IMR-90 (cell line): ENCODE data around the gene MPRIP.

ENCODE experiments used
- BHLHE40 ChIP-seq: fragments of 150-350 bp; IDR thresholded peaks from 2 replicates; pipeline ENCODE4 v1.6.1; 2016; ENCODE audit warnings: mild to moderate bottlenecking, low read depth, low read length
- CEBPB ChIP-seq: IDR thresholded peaks from 2 replicates; pipeline ENCODE4 v1.6.1; 2012; ENCODE audit warnings: low read depth, low read length, improper control_type of control experiment
- CHD1 ChIP-seq: IDR thresholded peaks from 2 replicates; pipeline ENCODE4 v1.6.1; 2012; ENCODE audit warnings: low read depth, low read length, improper control_type of control experiment
- MAZ ChIP-seq: IDR thresholded peaks from 2 replicates; pipeline ENCODE4 v1.6.1; 2012; ENCODE audit warnings: low read depth, mild to moderate bottlenecking, low read length, improper control_type of control experiment, moderate library complexity, borderline replicate concordance
- MXI1 ChIP-seq: IDR thresholded peaks from 2 replicates; pipeline ENCODE4 v1.6.1; 2012; ENCODE audit warnings: low read depth, mild to moderate bottlenecking, low read length, moderate library complexity, borderline replicate concordance
- NFE2L2 ChIP-seq: fragments of 150-350 bp; IDR thresholded peaks from 2 replicates; pipeline ENCODE4 v1.6.1; 2016; ENCODE audit warnings: low read depth, mild to moderate bottlenecking, low read length
- POLR2A ChIP-seq: IDR thresholded peaks from 2 replicates; pipeline ENCODE4 v1.6.1; 2012; ENCODE audit warnings: mild to moderate bottlenecking, low read depth, low read length
- RAD21 ChIP-seq: IDR thresholded peaks from 2 replicates; pipeline ENCODE4 v1.6.1; 2012; ENCODE audit warnings: low read length, improper control_type of control experiment
- RCOR1 ChIP-seq: IDR thresholded peaks from 2 replicates; pipeline ENCODE4 v1.6.1; 2012; ENCODE audit warnings: mild to moderate bottlenecking, low read length, improper control_type of control experiment; ENCODE audit not compliant: insufficient replicate concordance
- RFX5 ChIP-seq: IDR thresholded peaks from 2 replicates; pipeline ENCODE4 v1.8.0; 2012; ENCODE audit warnings: low read depth, mild to moderate bottlenecking, low read length, moderate library complexity
- SMC3 ChIP-seq: fragments of 150-350 bp; IDR thresholded peaks from 2 replicates; pipeline ENCODE4 v1.6.1; 2016; ENCODE audit warnings: low read depth, mild to moderate bottlenecking, antibody characterized with exemption, low read length, moderate library complexity
- TF ChIP-seq, protein P1 (sequence below): conservative IDR thresholded peaks from 2 replicates; pipeline ENCODE4 v1.5.1; 2012; ENCODE audit warnings: mild to moderate bottlenecking, low read depth, low read length, improper control_type of control experiment
- TF ChIP-seq, protein P2 (sequence below): fragments of 150-350 bp; IDR thresholded peaks from 2 replicates; pipeline ENCODE4 v1.6.1; 2016; ENCODE audit warnings: low read depth, mild to moderate bottlenecking, low read length, moderate library complexity, borderline replicate concordance
- TF ChIP-seq, protein P3 (sequence below): fragments of 150-350 bp; IDR thresholded peaks from 2 replicates; pipeline ENCODE4 v1.6.1; 2017; ENCODE audit warnings: mild to moderate bottlenecking, antibody characterized with exemption, low read length, low read depth

DNA sequence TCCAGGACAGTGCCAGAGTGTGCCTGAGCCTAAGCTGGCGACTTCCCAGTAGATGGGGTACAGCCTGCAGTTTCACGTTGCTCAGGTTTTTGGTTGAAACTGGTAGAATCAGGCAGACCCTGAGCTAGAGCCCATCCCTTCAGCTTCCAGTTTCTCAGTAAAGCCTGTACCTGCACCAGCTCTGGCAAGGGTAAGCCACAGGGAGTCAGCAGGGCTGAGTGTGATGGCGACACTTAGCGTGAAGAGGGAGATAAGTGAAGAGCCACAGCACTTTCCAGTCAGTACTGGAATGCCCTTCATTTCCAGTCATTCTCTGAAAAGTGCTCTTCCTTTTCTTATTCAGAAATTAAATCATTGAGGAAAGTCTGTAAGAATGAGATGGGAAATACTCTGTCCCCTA, 141.5 kb downstream of the MPRIP start:
- TF ChIP-seq, protein P1, sequence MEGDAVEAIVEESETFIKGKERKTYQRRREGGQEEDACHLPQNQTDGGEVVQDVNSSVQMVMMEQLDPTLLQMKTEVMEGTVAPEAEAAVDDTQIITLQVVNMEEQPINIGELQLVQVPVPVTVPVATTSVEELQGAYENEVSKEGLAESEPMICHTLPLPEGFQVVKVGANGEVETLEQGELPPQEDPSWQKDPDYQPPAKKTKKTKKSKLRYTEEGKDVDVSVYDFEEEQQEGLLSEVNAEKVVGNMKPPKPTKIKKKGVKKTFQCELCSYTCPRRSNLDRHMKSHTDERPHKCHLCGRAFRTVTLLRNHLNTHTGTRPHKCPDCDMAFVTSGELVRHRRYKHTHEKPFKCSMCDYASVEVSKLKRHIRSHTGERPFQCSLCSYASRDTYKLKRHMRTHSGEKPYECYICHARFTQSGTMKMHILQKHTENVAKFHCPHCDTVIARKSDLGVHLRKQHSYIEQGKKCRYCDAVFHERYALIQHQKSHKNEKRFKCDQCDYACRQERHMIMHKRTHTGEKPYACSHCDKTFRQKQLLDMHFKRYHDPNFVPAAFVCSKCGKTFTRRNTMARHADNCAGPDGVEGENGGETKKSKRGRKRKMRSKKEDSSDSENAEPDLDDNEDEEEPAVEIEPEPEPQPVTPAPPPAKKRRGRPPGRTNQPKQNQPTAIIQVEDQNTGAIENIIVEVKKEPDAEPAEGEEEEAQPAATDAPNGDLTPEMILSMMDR: no peak
- TF ChIP-seq RAD21: no peak
- no peak for TF ChIP-seq RFX5
- TF ChIP-seq POLR2A: no peak
- no peak for TF ChIP-seq SMC3
- no peak for TF ChIP-seq BHLHE40
- TF ChIP-seq, protein P2, sequence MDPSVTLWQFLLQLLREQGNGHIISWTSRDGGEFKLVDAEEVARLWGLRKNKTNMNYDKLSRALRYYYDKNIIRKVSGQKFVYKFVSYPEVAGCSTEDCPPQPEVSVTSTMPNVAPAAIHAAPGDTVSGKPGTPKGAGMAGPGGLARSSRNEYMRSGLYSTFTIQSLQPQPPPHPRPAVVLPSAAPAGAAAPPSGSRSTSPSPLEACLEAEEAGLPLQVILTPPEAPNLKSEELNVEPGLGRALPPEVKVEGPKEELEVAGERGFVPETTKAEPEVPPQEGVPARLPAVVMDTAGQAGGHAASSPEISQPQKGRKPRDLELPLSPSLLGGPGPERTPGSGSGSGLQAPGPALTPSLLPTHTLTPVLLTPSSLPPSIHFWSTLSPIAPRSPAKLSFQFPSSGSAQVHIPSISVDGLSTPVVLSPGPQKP: no peak
- TF ChIP-seq, protein P3, sequence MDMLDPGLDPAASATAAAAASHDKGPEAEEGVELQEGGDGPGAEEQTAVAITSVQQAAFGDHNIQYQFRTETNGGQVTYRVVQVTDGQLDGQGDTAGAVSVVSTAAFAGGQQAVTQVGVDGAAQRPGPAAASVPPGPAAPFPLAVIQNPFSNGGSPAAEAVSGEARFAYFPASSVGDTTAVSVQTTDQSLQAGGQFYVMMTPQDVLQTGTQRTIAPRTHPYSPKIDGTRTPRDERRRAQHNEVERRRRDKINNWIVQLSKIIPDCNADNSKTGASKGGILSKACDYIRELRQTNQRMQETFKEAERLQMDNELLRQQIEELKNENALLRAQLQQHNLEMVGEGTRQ: no peak
- TF ChIP-seq MXI1: no peak
- TF ChIP-seq NFE2L2: no peak
- TF ChIP-seq CEBPB: no peak
- TF ChIP-seq MAZ: no peak
- no peak for TF ChIP-seq CHD1
- no peak for TF ChIP-seq RCOR1
